K562 (cell line): ENCODE measurements around the gene APOL4. TPM values are rescaled to one million over a fixed set of nuclear protein-coding genes. Genes with fewer than 3 reads are reported as not detected.

ENCODE experiments used
- ATAC-seq: fragments of 200-7000 bp; cut with Tn5 transposase; 3 replicates; pipeline ENCODE4 v1.9.1; 2020; ENCODE audit warnings: moderate library complexity
- BruUV-seq: library from RNA; stranded (reverse); fragments of 400-500 nt; replicated peaks from 2 replicates; lab custom pipeline; 2021; lab: Mats Ljungman, UMichigan
- CTCF ChIA-PET: fragments of 300-600 bp; formaldehyde crosslinking; extraction: SDS; loops from one replicate; lab custom pipeline; 2021; ENCODE audit warnings: low intra/inter-chr PET ratio; lab: Yijun Ruan, JAX
- POLR2A ChIA-PET: fragments of 300-600, 350-650 bp; sonication (Branson Sonifier 250); formaldehyde crosslinking; extraction: SDS; loops from one replicate; lab custom pipeline; 2021; ENCODE audit warnings: antibody characterized with exemption, inconsistent platforms; lab: Yijun Ruan, JAX
- DNase-seq, 4 experiments: peaks; one replicate each; pipeline versions ENCODE4 v3.0.0 to v3.0.0-alpha.2; 2011 to 2018; ENCODE audit warnings: low spot score in 3 of 4, mixed read lengths in 3 of 4; ENCODE audit errors: extremely low read depth in 1 of 4
- FAIRE-seq: peaks from 2 replicates; lab custom pipeline; 2011; peaks lifted over from hg19 to GRCh38; lab: Jason Lieb, UNC
- H2AFZ ChIP-seq: 2 replicates; pipeline ENCODE4 v1.6.0; 2011; ENCODE audit warnings: low read depth, low read length, control low read depth, inconsistent platforms
- H3K27ac ChIP-seq: fragments of 200-600 bp; 3 replicates; pipeline ENCODE4 v1.8.0; 2011; ENCODE audit warnings: low read depth, mild to moderate bottlenecking, control low read depth, inconsistent platforms, low read length, moderate library complexity, mixed read lengths; ENCODE audit errors: extremely low read depth
- H3K27me3 ChIP-seq, 2 experiments: fragments of 300-600 bp in 1 of 2; 2 replicates in 1 of 2; 3 replicates in 1 of 2; pipeline versions ENCODE4 v1.6.0 to v1.8.0; 2011; ENCODE audit warnings: inconsistent platforms in 2 of 2, low read length in 2 of 2, mild to moderate bottlenecking in 1 of 2, mixed read lengths in 1 of 2, moderate library complexity in 1 of 2; ENCODE audit not compliant: control insufficient read depth in 2 of 2, insufficient read depth in 2 of 2
- H3K36me3 ChIP-seq: fragments of 300-600 bp; 3 replicates; pipeline ENCODE4 v1.8.0; 2011; ENCODE audit warnings: mild to moderate bottlenecking, low read length, inconsistent platforms; ENCODE audit not compliant: control insufficient read depth, insufficient read depth
- H3K4me1 ChIP-seq, 2 experiments: fragments of 200-600 bp in 1 of 2; replicated peaks in 1 of 2; 2 replicates in 1 of 2; 3 replicates in 1 of 2; pipeline versions ENCODE4 v1.5.1 to v1.8.0; 2011; ENCODE audit warnings: inconsistent platforms in 2 of 2, low read length in 2 of 2, mild to moderate bottlenecking in 1 of 2, mixed read lengths in 1 of 2, moderate library complexity in 1 of 2; ENCODE audit not compliant: control insufficient read depth in 2 of 2, insufficient read depth in 2 of 2
- H3K4me2 ChIP-seq: 2 replicates; pipeline ENCODE4 v1.6.1; 2011; ENCODE audit warnings: low read length, control low read depth, inconsistent platforms, mixed read lengths; ENCODE audit not compliant: insufficient read depth
- H3K4me3 ChIP-seq: fragments of 200-600 bp; sonication (generic), shearing (Covaris generic); 2 replicates; pipeline ENCODE4 v1.5.1; 2016; ENCODE audit warnings: control low read depth, inconsistent platforms
- H3K79me2 ChIP-seq: fragments of 200-600 bp; 3 replicates; pipeline ENCODE4 v1.8.0; 2011; ENCODE audit warnings: low read length, inconsistent platforms; ENCODE audit not compliant: control insufficient read depth, insufficient read depth
- H3K9ac ChIP-seq, 2 experiments: 2 replicates each; pipeline versions ENCODE4 v1.6.0 to v1.6.1; 2011; ENCODE audit warnings: low read depth in 2 of 2, low read length in 2 of 2, control low read depth in 1 of 2, inconsistent platforms in 1 of 2, mild to moderate bottlenecking in 1 of 2, mixed read lengths in 1 of 2; ENCODE audit not compliant: insufficient read depth in 1 of 2
- H3K9me1 ChIP-seq: one replicate; pipeline ENCODE4 v1.6.0; 2011; ENCODE audit warnings: inconsistent platforms, mild to moderate bottlenecking, low read length, moderate library complexity; ENCODE audit not compliant: control insufficient read depth, insufficient read depth
- H3K9me3 ChIP-seq: replicated peaks from 2 replicates; pipeline ENCODE4 v1.5.1; 2011; ENCODE audit warnings: low read depth, low read length, inconsistent platforms; ENCODE audit not compliant: control insufficient read depth, insufficient read depth
- H4K20me1 ChIP-seq: replicated peaks from 2 replicates; pipeline ENCODE4 v1.6.1; 2011; ENCODE audit warnings: low read length, inconsistent platforms, mixed read lengths; ENCODE audit not compliant: control insufficient read depth, insufficient read depth
- BRF1 ChIP-seq: IDR thresholded peaks from 3 replicates; pipeline ENCODE4 v1.6.1; 2011; ENCODE audit warnings: borderline replicate concordance, mild to moderate bottlenecking; ENCODE audit not compliant: insufficient read length; ENCODE audit errors: extremely low read depth
- MLX ChIP-seq, 2 experiments: fragments of 450-650 bp in 1 of 2; sonication (generic) in 1 of 2; formaldehyde crosslinking; conservative IDR thresholded peaks; 2 replicates each; pipeline versions ENCODE4 v1.4.0 to v1.8.1; 2020 to 2022; ENCODE audit warnings: mild to moderate bottlenecking in 1 of 2, missing genetic modification reagents in 1 of 2
- SETDB1 ChIP-seq: IDR thresholded peaks from one replicate; pipeline ENCODE4 v1.6.1; 2012; ENCODE audit warnings: low read length, control low read depth, inconsistent platforms
- THRA ChIP-seq: fragments of 450-650 bp; IDR thresholded peaks from 2 replicates; pipeline ENCODE4 v1.6.1; 2017; ENCODE audit warnings: mild to moderate bottlenecking, moderate library complexity
- ZKSCAN3 ChIP-seq: fragments of 250-450 bp; sonication (Bioruptor Pico); IDR thresholded peaks from 2 replicates; pipeline ENCODE4 v1.4.0; 2020
- ZNF184 ChIP-seq: sonication (generic); formaldehyde crosslinking; IDR thresholded peaks from 2 replicates; pipeline ENCODE4 v1.5.0; 2020; ENCODE audit warnings: missing genetic modification reagents
- ZNF263 ChIP-seq: sonication (generic); formaldehyde crosslinking; IDR thresholded peaks from 2 replicates; pipeline ENCODE4 v1.8.0; 2022; ENCODE audit warnings: mild to moderate bottlenecking, missing genetic modification reagents, borderline replicate concordance
- ZNF639 ChIP-seq, 2 experiments: fragments of 200-800 bp in 1 of 2; sonication (Bioruptor generic) in 1 of 2; sonication (generic) in 1 of 2; formaldehyde crosslinking in 1 of 2; IDR thresholded peaks in 1 of 2; conservative IDR thresholded peaks in 1 of 2; 2 replicates each; pipeline versions ENCODE4 v1.5.0 to v1.6.1; 2016 to 2020; ENCODE audit warnings: missing compliant biosample characterization in 1 of 2, missing genetic modification characterization in 1 of 2, missing genetic modification reagents in 1 of 2
- WGBS: fragments of 100-300 bp; shearing (Covaris generic); methylation state at CpG from one replicate; pipeline ENCODE4 v1.1.6; 2016; ENCODE audit warnings: low coverage, mixed read lengths; ENCODE audit not compliant: insufficient coverage; ENCODE audit errors: missing lambda C conversion rate; 5-methylcytosine and 5-hydroxymethylcytosine counted together
- in situ Hi-C: fragments of 300-500 bp; cut with MboI; formaldehyde crosslinking; loops from 4 replicates; pipeline ENCODE4 v1.15.0; 2018; ENCODE audit warnings: inconsistent platforms, mixed read lengths
- intact Hi-C: fragments of 100-400 bp; cut with micrococcal nuclease; formaldehyde crosslinking; loops from 2 replicates; pipeline ENCODE4 v1.14.2; 2022
- polyA plus RNA-seq, 8 experiments: library from polyadenylated mRNA; depleted of rRNA in 4 of 8; stranded (reverse) in 5 of 8; unstranded in 3 of 8; fragments of >200 nt; fragmentation: Nextera tagmentation in 2 of 8; fragmentation: Illumina TruSeq in 1 of 8; extraction: Ambion mirVana in 2 of 8; extraction: Trizol in 1 of 8; gene quantifications; 2 replicates each; pipeline versions ENCODE4 v1.2.1 to v1.2.3, GENCODE V29; 2011 to 2014; ENCODE audit warnings: inconsistent platforms in 1 of 8, missing spikeins in 1 of 8
- total RNA-seq, 7 experiments: library from RNA; depleted of rRNA in 6 of 7; stranded (reverse); fragments of >200 nt in 6 of 7; fragmentation: Illumina TruSeq in 2 of 7; extraction: Trizol in 2 of 7; gene quantifications; 2 replicates each; pipeline versions ENCODE4 v1.2.1 to v1.2.3, GENCODE V29; 2011 to 2021; ENCODE audit warnings: low replicate concordance in 1 of 7

The APOL4 gene
- total and polyA plus RNA-seq, 9 of the 15 experiments (the other 6 are each of a cell fraction or from before 2014, with no cell fraction given), result 6.5 to 15.0 (median 9.8) TPM

- no TSS peak for BruUV-seq
- ATAC-seq, result no peak
- no peaks in the 10 kb centered on the region for H3K9me1 ChIP-seq
- H3K36me3 ChIP-seq, result peaks cover 28% of the 10 kb centered on the region; the same call in 1 of the 3 replicates
- H3K4me3 ChIP-seq, result no peak overlapping the region
- peaks cover 13% of the 10 kb centered on the region for H3K79me2 ChIP-seq
- peak overlapping the region; percentile 22; the same call in 1 of the 2 replicates for H2AFZ ChIP-seq
- no peak for DNase-seq
- WGBS, result 42% methylated on average over 6 of the region's 6 CpGs
- in situ Hi-C loops, result no loop called here
- no peaks in the 10 kb centered on the region for H3K9me3 ChIP-seq
- H3K4me2 ChIP-seq, result no peak overlapping the region
- FAIRE-seq, result no peak
- peaks cover 30 to 33% of the 10 kb centered on the region in 2 experiments; a peak in 4 of 5 replicates for H3K4me1 ChIP-seq
- peak overlapping the region in 1 of 2 experiments; percentile 65; a peak in 1 of 4 replicates for H3K9ac ChIP-seq
- POLR2A ChIA-PET, result interaction anchor here (0.6 kb wide), 1 partner anchor 24 kb away, joined by 4 read pairs; no protein-coding TSS in a partner anchor
- CTCF ChIA-PET, result interaction anchor here (0.6 kb wide), 1 partner anchor 728 kb away, joined by 3 read pairs; no protein-coding TSS in a partner anchor
- intact Hi-C loops, result loop anchor here (1.0 kb wide), 1 partner anchor 25 kb away; no protein-coding TSS in a partner anchor
- no peak for TF ChIP-seq ZNF639 (CRISPR knock-in tag; conservative IDR thresholded peaks at IDR 0.05 in 1 of 2, IDR thresholded peaks at IDR 0.05 in 1 of 2)
- no peak for TF ChIP-seq ZNF263 (CRISPR knock-in tag)
- TF ChIP-seq THRA, result no peak
- TF ChIP-seq SETDB1, result no peak
- no peak for TF ChIP-seq MLX (CRISPR knock-in tag; conservative IDR thresholded peaks at IDR 0.05)
- no peak for TF ChIP-seq ZNF184 (CRISPR knock-in tag)
- TF ChIP-seq BRF1, result no peak
- TF ChIP-seq ZKSCAN3 (CRISPR knock-in tag), result no peak
- no peaks in the 10 kb centered on the region for H4K20me1 ChIP-seq
- no peak overlapping the region for H3K27ac ChIP-seq
- no peaks in the 10 kb centered on the region for H3K27me3 ChIP-seq
These were observed 5.2 kb downstream of the APOL4 start for GRCh38 chr22:36196254-36197064.
